ENCODE data around the gene OPRL1.
A peak's percentile ranks its signal among the peaks of the same experiment; 100 is the strongest.

OPRL1 gene

DNA sequence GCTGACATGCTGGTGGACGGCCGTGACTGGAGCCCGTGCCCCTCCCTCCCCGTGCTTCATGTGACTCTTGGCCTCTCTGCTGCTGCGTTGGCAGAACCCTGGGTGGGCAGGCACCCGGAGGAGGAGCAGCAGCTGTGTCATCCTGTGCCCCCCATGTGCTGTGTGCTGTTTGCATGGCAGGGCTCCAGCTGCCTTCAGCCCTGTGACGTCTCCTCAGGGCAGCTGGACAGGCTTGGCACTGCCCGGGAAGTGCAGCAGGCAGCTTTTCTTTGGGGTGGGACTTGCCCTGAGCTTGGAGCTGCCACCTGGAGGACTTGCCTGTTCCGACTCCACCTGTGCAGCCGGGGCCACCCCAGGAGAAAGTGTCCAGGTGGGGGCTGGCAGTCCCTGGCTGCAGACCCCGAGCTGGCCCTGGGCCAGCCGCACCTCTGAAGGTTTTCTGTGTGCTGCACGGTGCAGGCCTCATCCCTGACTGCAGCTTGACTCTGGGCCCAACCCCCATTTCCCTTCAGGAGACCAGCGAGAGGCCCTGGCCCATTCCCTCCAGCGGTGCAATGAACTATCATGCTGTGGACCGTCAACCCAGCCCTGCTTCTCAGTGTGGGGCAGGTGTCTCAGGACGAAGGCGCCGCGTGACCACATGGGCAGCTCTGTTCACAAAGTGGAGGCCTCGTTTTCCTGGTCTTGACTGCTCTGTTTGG is 19.4 kb downstream of the OPRL1 start:
- no peak overlapping the region for H2AFZ ChIP-seq (ENCODE audit: low read length)
- no peaks in the 10 kb centered on the region for H3K9me3 ChIP-seq (ENCODE audit: low read length)
- H4K20me1 ChIP-seq (ENCODE audit: insufficient read depth, low read length) = no peaks in the 10 kb centered on the region
- no peak for TF ChIP-seq EZH2 (IDR thresholded peaks at IDR 0.05; ENCODE audit: borderline replicate concordance, low read length)
- TF ChIP-seq, protein P1, sequence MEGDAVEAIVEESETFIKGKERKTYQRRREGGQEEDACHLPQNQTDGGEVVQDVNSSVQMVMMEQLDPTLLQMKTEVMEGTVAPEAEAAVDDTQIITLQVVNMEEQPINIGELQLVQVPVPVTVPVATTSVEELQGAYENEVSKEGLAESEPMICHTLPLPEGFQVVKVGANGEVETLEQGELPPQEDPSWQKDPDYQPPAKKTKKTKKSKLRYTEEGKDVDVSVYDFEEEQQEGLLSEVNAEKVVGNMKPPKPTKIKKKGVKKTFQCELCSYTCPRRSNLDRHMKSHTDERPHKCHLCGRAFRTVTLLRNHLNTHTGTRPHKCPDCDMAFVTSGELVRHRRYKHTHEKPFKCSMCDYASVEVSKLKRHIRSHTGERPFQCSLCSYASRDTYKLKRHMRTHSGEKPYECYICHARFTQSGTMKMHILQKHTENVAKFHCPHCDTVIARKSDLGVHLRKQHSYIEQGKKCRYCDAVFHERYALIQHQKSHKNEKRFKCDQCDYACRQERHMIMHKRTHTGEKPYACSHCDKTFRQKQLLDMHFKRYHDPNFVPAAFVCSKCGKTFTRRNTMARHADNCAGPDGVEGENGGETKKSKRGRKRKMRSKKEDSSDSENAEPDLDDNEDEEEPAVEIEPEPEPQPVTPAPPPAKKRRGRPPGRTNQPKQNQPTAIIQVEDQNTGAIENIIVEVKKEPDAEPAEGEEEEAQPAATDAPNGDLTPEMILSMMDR (IDR thresholded peaks at IDR 0.05; ENCODE audit: low read length) = no peak
- H3K79me2 ChIP-seq (ENCODE audit: insufficient read depth, low read length) = no peaks in the 10 kb centered on the region
- H3K9me2 ChIP-seq (ENCODE audit: low read depth, low read length) = no peaks in the 10 kb centered on the region
- H3K4me3 ChIP-seq (ENCODE audit: low read depth, low read length, poor library complexity, severe bottlenecking) = no peak overlapping the region
- H3K27ac ChIP-seq (ENCODE audit: low read depth, low read length, poor library complexity, severe bottlenecking) = peak overlapping the region; percentile 74
- no peaks in the 10 kb centered on the region for H3K36me3 ChIP-seq (ENCODE audit: insufficient read depth, low read length)
- H3F3A ChIP-seq (ENCODE audit: insufficient read depth, low read length) = no peaks in the 10 kb centered on the region
- peak overlapping the region; percentile 25; the same call in 1 of the 2 replicates for H3K4me2 ChIP-seq (ENCODE audit: low read length)
- no peaks in the 10 kb centered on the region for H3K27me3 ChIP-seq (ENCODE audit: insufficient read depth, low read length)
- no peak overlapping the region for H3K9ac ChIP-seq (ENCODE audit: low read length)
- peaks cover 40% of the 10 kb centered on the region for H3K4me1 ChIP-seq (ENCODE audit: insufficient read depth, low read length, severe bottlenecking)

DNA sequence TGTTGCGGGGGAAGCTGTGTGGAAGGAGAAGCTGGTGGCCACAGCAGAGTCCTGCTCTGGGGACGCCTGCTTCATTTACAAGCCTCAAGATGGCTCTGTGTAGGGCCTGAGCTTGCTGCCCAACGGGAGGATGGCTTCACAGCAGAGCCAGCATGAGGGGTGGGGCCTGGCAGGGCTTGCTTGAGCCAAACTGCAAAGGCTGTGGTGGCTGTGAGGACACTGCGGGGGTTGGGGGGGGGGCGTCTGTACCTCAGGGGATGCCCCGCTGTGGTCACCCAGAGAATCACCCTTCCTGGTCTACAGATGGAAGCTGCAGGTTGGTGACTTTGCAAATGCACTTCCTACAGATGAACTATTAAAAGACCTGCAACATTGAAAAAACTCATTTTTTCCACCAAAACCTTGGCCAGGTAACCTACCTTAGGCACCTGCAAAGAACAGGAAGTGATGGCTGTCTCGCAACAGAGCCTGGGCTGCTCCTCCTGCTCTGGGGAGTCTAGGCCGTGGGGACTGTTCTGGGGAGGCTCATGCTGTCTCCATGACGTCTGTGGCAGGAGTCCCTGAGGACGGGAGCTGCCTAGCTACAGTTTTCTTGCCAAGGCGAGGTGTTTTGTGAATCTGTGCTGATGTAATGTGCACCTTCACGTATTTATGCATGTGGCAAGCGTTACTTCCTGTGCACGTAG is 20.1 kb downstream of the OPRL1 start:
- H3K36me3 ChIP-seq (ENCODE audit: insufficient read depth, low read length) = no peaks in the 10 kb centered on the region
- H2AFZ ChIP-seq (ENCODE audit: low read length) = no peak overlapping the region
- H3K27me3 ChIP-seq (ENCODE audit: insufficient read depth, low read length) = no peaks in the 10 kb centered on the region
- H3K27ac ChIP-seq (ENCODE audit: low read depth, low read length, poor library complexity, severe bottlenecking) = peak overlapping the region; percentile 74
- peak overlapping the region; percentile 25; the same call in 1 of the 2 replicates for H3K4me2 ChIP-seq (ENCODE audit: low read length)
- H3K4me1 ChIP-seq (ENCODE audit: insufficient read depth, low read length, severe bottlenecking) = peaks cover 40% of the 10 kb centered on the region
- no peaks in the 10 kb centered on the region for H4K20me1 ChIP-seq (ENCODE audit: insufficient read depth, low read length)
- H3K9me3 ChIP-seq (ENCODE audit: low read length) = no peaks in the 10 kb centered on the region
- no peaks in the 10 kb centered on the region for H3F3A ChIP-seq (ENCODE audit: insufficient read depth, low read length)
- no peak overlapping the region for H3K4me3 ChIP-seq (ENCODE audit: low read depth, low read length, poor library complexity, severe bottlenecking)
- H3K9me2 ChIP-seq (ENCODE audit: low read depth, low read length) = no peaks in the 10 kb centered on the region
- no peak overlapping the region; the same call in 1 of the 2 replicates for H3K9ac ChIP-seq (ENCODE audit: low read length)
- H3K79me2 ChIP-seq (ENCODE audit: insufficient read depth, low read length) = no peaks in the 10 kb centered on the region
- no peak for TF ChIP-seq EZH2 (IDR thresholded peaks at IDR 0.05; ENCODE audit: borderline replicate concordance, low read length)
- TF ChIP-seq, protein P1 (IDR thresholded peaks at IDR 0.05; ENCODE audit: low read length) = no peak

DNA sequence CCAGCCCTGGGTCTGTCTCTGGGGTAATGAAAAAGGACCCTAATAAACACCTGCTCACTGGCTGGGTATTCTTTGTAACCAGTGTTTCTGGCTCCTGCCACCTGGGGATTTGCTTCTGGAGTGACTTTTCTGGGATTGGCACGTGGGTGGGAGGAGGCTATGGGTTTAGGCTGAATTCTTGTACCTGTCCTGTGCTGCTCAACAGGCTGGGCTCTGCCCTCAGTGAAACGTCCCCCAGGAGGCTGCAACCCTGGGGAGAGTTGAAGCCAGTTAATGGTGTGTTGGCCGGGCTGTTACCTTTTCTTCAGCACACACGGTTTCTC is 20.6 kb downstream of the OPRL1 start:
- Histone ChIP-seq H3K9ac (ENCODE audit: low read length) (peak overlapping the region; percentile 4; the same call in 1 of the 2 replicates), H3K4me1 (ENCODE audit: insufficient read depth, low read length, severe bottlenecking) (peaks cover 40% of the 10 kb centered on the region), H4K20me1 (ENCODE audit: insufficient read depth, low read length) (no peaks in the 10 kb centered on the region), H3K4me2 (ENCODE audit: low read length) (peak overlapping the region; percentile 25; the same call in 1 of the 2 replicates), H3K4me3 (ENCODE audit: low read depth, low read length, poor library complexity, severe bottlenecking) (no peak overlapping the region), H3K9me2 (ENCODE audit: low read depth, low read length) (no peaks in the 10 kb centered on the region), H3K9me3 (ENCODE audit: low read length) (no peaks in the 10 kb centered on the region), H3K79me2 (ENCODE audit: insufficient read depth, low read length) (no peaks in the 10 kb centered on the region), H3K36me3 (ENCODE audit: insufficient read depth, low read length) (no peaks in the 10 kb centered on the region), H2AFZ (ENCODE audit: low read length) (no peak overlapping the region), H3K27ac (ENCODE audit: low read depth, low read length, poor library complexity, severe bottlenecking) (peak overlapping the region; percentile 74), H3K27me3 (ENCODE audit: insufficient read depth, low read length) (no peaks in the 10 kb centered on the region), H3F3A (ENCODE audit: insufficient read depth, low read length) (no peaks in the 10 kb centered on the region)
- TF ChIP-seq EZH2 (IDR thresholded peaks at IDR 0.05; ENCODE audit: borderline replicate concordance, low read length) = no peak
- TF ChIP-seq, protein P1 (IDR thresholded peaks at IDR 0.05; ENCODE audit: low read length) = no peak
